Measurements from ENCODE around the gene CAPN7.

The CAPN7 gene

DNA sequence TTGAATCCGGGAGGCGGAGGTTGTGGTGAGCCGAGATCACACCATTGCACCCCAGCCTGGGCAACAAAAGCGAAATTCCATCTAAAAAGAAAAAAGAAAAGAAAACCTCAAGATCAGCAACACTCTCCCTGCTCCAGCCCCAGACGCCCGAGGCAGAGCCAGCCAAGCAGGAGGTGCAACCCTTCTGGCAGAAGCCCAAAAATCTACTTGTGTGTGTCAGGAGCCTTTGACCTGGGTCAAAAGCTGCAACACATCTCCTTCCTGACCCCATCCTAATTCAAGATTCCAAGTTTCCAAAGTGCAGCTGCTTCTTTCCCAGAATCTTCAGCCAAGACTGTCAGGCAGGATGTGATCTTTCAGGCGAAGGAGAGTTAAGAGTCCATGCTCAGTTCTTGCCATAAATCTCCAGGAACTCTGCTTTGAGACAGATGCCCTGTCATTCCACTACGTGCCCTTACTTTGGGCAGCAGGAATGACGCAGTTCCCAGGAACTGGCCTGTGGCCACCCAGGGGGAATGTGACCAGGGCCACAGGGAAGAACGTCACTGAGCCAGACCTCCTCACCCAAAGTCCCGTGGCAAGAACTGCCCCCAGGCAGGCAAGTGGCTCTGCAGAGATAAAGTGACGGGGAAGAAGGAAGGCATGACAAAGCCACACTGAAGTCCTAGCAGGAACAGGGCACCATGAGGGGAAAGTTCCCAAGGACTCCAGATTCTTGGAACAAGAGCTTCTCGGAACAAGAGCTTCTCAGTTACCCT is 86.9 kb downstream of the CAPN7 start:
- Histone ChIP-seq H2AK5ac (ENCODE audit: low read length, severe bottlenecking) (no peak overlapping the region), H2BK120ac (ENCODE audit: low read depth, low read length) (no peak overlapping the region), H2AFZ (ENCODE audit: low read depth, low read length) (no peak overlapping the region), H3K14ac (ENCODE audit: low read length in 2 of 2) (peak overlapping the region in 1 of 2 experiments; percentile 31), H3K36me3 (ENCODE audit: control insufficient read depth in 1 of 2, insufficient read depth in 2 of 2, low read depth in 1 of 2, low read length in 2 of 2) (peaks cover 0 to 45% of the 10 kb centered on the region in 2 experiments), H3K4me3 (ENCODE audit: insufficient read depth in 1 of 2, low read depth in 1 of 2, low read length in 2 of 2) (no peak overlapping the region), H2BK5ac (ENCODE audit: low read depth, low read length, poor library complexity, severe bottlenecking) (no peak overlapping the region), H3K18ac (ENCODE audit: low read depth in 1 of 2, low read length in 2 of 2) (no peak overlapping the region), H4K91ac (ENCODE audit: low read length) (no peak overlapping the region), H3K4me2 (ENCODE audit: low read length, poor library complexity, severe bottlenecking) (no peak overlapping the region), H3K4ac (ENCODE audit: low read depth in 1 of 2, low read length in 2 of 2) (no peak overlapping the region), H3K23ac (ENCODE audit: low read length in 2 of 2) (no peak overlapping the region), H2BK12ac (ENCODE audit: low read length in 2 of 2) (no peak overlapping the region), H3K4me1 (ENCODE audit: control insufficient read depth, insufficient read depth, low read depth, low read length) (peaks cover 13% of the 10 kb centered on the region), H4K8ac (ENCODE audit: low read length) (no peak overlapping the region), H3K9ac (ENCODE audit: low read length) (peak overlapping the region; percentile 26), H3K9me3 (ENCODE audit: control insufficient read depth, low read length) (no peaks in the 10 kb centered on the region), H3K27me3 (ENCODE audit: control insufficient read depth in 1 of 2, insufficient read depth in 1 of 2, low read length in 2 of 2) (no peaks in the 10 kb centered on the region), H3K79me1 (replicated peaks; ENCODE audit: low read length, poor library complexity, severe bottlenecking) (peaks cover 2% of the 10 kb centered on the region), H3K27ac (ENCODE audit: low read length, poor library complexity, severe bottlenecking) (no peak overlapping the region), H2BK15ac (ENCODE audit: low read depth, poor library complexity, severe bottlenecking) (no peak overlapping the region)
- WGBS = 48% methylated on average over 13 of the region's 13 CpGs
- peak; percentile 91 for DNase-seq

DNA sequence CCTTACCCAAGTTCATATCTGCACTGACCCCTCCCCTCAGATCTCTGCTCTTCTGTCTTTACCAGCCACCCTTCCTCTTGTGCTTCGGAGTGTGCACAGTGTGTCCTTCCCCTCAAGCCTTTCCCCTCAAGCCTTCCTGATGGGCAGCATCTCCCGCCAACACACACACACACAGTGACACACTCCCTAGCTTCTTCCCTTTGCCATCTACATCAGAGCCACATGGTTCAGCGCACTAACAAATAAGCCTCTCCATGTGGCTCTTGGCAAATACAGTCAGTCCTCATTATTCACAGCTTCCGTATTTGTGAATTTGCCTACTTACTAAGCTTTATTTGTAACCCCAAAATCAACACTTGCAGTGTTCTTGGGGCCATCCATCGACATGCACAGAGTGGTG is 88.9 kb downstream of the CAPN7 start:
- peak overlapping the region; percentile 73 for H3K9ac ChIP-seq (ENCODE audit: low read length)
- WGBS = 98% methylated on average over 5 of the region's 5 CpGs

DNA sequence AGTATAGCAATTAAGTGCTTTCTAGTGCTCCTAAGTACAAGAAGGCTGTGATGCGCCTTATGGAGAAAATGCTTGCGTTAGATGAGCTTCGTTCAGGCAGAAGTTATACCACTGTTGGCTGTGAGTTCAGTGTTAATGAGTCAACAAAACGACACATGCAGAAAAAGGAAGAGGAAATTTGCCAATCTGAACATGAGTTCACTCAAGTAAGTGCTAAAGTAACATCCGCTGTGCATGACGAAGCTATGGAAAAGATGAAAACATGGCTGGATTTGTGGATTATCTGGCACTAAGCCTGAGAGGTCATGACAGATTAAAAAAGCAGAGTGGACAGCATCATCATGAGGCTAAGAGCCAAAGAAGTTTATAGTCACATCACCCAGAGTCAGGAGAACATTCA is 89.5 kb downstream of the CAPN7 start:
- Histone ChIP-seq H3K79me1 (replicated peaks; ENCODE audit: low read length, poor library complexity, severe bottlenecking) (peaks cover 2% of the 10 kb centered on the region), H4K8ac (ENCODE audit: low read length) (no peak overlapping the region), H2AFZ (ENCODE audit: low read depth, low read length) (no peak overlapping the region), H3K14ac (ENCODE audit: low read length in 2 of 2) (no peak overlapping the region), H2BK120ac (ENCODE audit: low read depth, low read length) (no peak overlapping the region), H3K9me3 (ENCODE audit: control insufficient read depth, low read length) (no peaks in the 10 kb centered on the region), H2AK5ac (ENCODE audit: low read length, severe bottlenecking) (no peak overlapping the region), H3K4me2 (ENCODE audit: low read length, poor library complexity, severe bottlenecking) (no peak overlapping the region), H3K4ac (ENCODE audit: low read depth in 1 of 2, low read length in 2 of 2) (no peak overlapping the region), H2BK15ac (ENCODE audit: low read depth, poor library complexity, severe bottlenecking) (no peak overlapping the region), H3K18ac (ENCODE audit: low read depth in 1 of 2, low read length in 2 of 2) (no peak overlapping the region), H3K4me1 (ENCODE audit: control insufficient read depth, insufficient read depth, low read depth, low read length) (peaks cover 13% of the 10 kb centered on the region), H4K91ac (ENCODE audit: low read length) (no peak overlapping the region), H3K9ac (ENCODE audit: low read length) (peak overlapping the region; percentile 73), H2BK12ac (ENCODE audit: low read length in 2 of 2) (no peak overlapping the region), H3K27me3 (ENCODE audit: control insufficient read depth in 1 of 2, insufficient read depth in 1 of 2, low read length in 2 of 2) (no peaks in the 10 kb centered on the region), H3K36me3 (ENCODE audit: control insufficient read depth in 1 of 2, insufficient read depth in 2 of 2, low read depth in 1 of 2, low read length in 2 of 2) (peaks cover 0 to 40% of the 10 kb centered on the region in 2 experiments), H3K4me3 (ENCODE audit: insufficient read depth in 1 of 2, low read depth in 1 of 2, low read length in 2 of 2) (no peak overlapping the region), H3K27ac (ENCODE audit: low read length, poor library complexity, severe bottlenecking) (no peak overlapping the region), H3K23ac (ENCODE audit: low read length in 2 of 2) (no peak overlapping the region), H2BK5ac (ENCODE audit: low read depth, low read length, poor library complexity, severe bottlenecking) (no peak overlapping the region)
- 92% methylated on average over 6 of the region's 6 CpGs for WGBS
- DNase-seq = peak; percentile 40

More for the DNA sequence above, 88.9 kb downstream of the CAPN7 start:
- H2BK5ac ChIP-seq (ENCODE audit: low read depth, low read length, poor library complexity, severe bottlenecking) = no peak overlapping the region
- no peak overlapping the region for H2BK12ac ChIP-seq (ENCODE audit: low read length in 2 of 2)
- no peak overlapping the region for H3K4ac ChIP-seq (ENCODE audit: low read depth in 1 of 2, low read length in 2 of 2)
- no peak overlapping the region for H3K4me3 ChIP-seq (ENCODE audit: insufficient read depth in 1 of 2, low read depth in 1 of 2, low read length in 2 of 2)
- peaks cover 2% of the 10 kb centered on the region for H3K79me1 ChIP-seq (replicated peaks; ENCODE audit: low read length, poor library complexity, severe bottlenecking)
- no peak overlapping the region for H3K18ac ChIP-seq (ENCODE audit: low read depth in 1 of 2, low read length in 2 of 2)
- DNase-seq = no peak
- H3K23ac ChIP-seq (ENCODE audit: low read length in 2 of 2) = no peak overlapping the region
- no peaks in the 10 kb centered on the region for H3K27me3 ChIP-seq (ENCODE audit: control insufficient read depth in 1 of 2, insufficient read depth in 1 of 2, low read length in 2 of 2)
- H3K14ac ChIP-seq (ENCODE audit: low read length in 2 of 2) = no peak overlapping the region
- no peak overlapping the region for H2AFZ ChIP-seq (ENCODE audit: low read depth, low read length)
- no peak overlapping the region for H2BK15ac ChIP-seq (ENCODE audit: low read depth, poor library complexity, severe bottlenecking)
- no peak overlapping the region for H3K4me2 ChIP-seq (ENCODE audit: low read length, poor library complexity, severe bottlenecking)
- no peak overlapping the region for H3K27ac ChIP-seq (ENCODE audit: low read length, poor library complexity, severe bottlenecking)
- H4K8ac ChIP-seq (ENCODE audit: low read length) = no peak overlapping the region
- peak overlapping the region; percentile 11 for H2AK5ac ChIP-seq (ENCODE audit: low read length, severe bottlenecking)
- no peaks in the 10 kb centered on the region for H3K9me3 ChIP-seq (ENCODE audit: control insufficient read depth, low read length)
- no peak overlapping the region for H4K91ac ChIP-seq (ENCODE audit: low read length)
- H3K4me1 ChIP-seq (ENCODE audit: control insufficient read depth, insufficient read depth, low read depth, low read length) = peaks cover 13% of the 10 kb centered on the region
- H3K36me3 ChIP-seq (ENCODE audit: control insufficient read depth in 1 of 2, insufficient read depth in 2 of 2, low read depth in 1 of 2, low read length in 2 of 2) = peaks cover 0 to 40% of the 10 kb centered on the region in 2 experiments
- H2BK120ac ChIP-seq (ENCODE audit: low read depth, low read length) = no peak overlapping the region

DNA sequence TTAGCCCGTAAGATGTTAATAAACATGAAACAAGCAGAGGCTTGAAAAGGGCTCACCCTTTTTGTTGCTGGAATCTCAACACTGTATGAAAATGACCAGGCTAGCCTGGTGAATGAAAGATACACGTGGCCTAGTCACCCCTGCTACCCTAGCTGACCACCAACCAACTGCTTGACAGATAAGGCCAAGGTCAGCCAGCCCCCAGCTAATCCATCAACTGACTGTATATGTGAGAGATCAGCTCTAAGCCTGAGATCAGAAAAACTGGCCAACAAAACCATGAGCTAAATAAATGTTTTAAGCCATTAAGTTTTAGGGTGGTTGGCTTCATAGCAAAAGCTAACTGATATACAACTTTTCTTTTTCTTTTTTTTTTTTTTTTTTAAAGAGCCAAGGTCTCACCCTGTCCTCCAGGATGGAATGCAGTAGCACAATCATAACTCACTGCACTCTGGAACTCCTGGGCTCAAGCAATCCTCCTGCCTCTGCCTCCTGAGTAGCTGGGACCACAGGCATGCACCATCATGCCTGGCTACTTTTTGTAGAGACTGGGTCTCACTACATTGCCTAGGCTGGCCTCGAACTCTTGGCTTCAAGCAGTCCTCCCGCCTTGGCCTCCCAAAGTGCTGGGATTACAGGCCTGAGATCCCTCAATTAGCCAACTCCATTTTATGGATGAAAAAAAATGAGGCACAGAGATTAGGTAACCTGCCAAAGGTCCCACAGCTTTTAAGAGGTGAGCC is 91.7 kb downstream of the CAPN7 start:
- no peaks in the 10 kb centered on the region for H3K27me3 ChIP-seq (ENCODE audit: control insufficient read depth in 1 of 2, insufficient read depth in 1 of 2, low read length in 2 of 2)
- H2BK12ac ChIP-seq (ENCODE audit: low read length in 2 of 2) = no peak overlapping the region
- no peak overlapping the region for H3K27ac ChIP-seq (ENCODE audit: low read length, poor library complexity, severe bottlenecking)
- no peak overlapping the region for H4K8ac ChIP-seq (ENCODE audit: low read length)
- no peak for DNase-seq
- H2BK5ac ChIP-seq (ENCODE audit: low read depth, low read length, poor library complexity, severe bottlenecking) = no peak overlapping the region
- H3K4me3 ChIP-seq (ENCODE audit: insufficient read depth in 1 of 2, low read depth in 1 of 2, low read length in 2 of 2) = no peak overlapping the region
- H4K91ac ChIP-seq (ENCODE audit: low read length) = no peak overlapping the region
- H3K9ac ChIP-seq (ENCODE audit: low read length) = no peak overlapping the region
- peaks cover 0 to 49% of the 10 kb centered on the region in 2 experiments for H3K36me3 ChIP-seq (ENCODE audit: control insufficient read depth in 1 of 2, insufficient read depth in 2 of 2, low read depth in 1 of 2, low read length in 2 of 2)
- no peaks in the 10 kb centered on the region for H3K9me3 ChIP-seq (ENCODE audit: control insufficient read depth, low read length)
- no peak overlapping the region for H2BK15ac ChIP-seq (ENCODE audit: low read depth, poor library complexity, severe bottlenecking)
- no peak overlapping the region for H2BK120ac ChIP-seq (ENCODE audit: low read depth, low read length)
- no peak overlapping the region for H3K4me2 ChIP-seq (ENCODE audit: low read length, poor library complexity, severe bottlenecking)
- H3K18ac ChIP-seq (ENCODE audit: low read depth in 1 of 2, low read length in 2 of 2) = peak overlapping the region in 1 of 2 experiments; percentile 14
- WGBS = 79% methylated on average over 4 of the region's 4 CpGs
- no peak overlapping the region for H3K23ac ChIP-seq (ENCODE audit: low read length in 2 of 2)
- H3K79me1 ChIP-seq (replicated peaks; ENCODE audit: low read length, poor library complexity, severe bottlenecking) = no peaks in the 10 kb centered on the region
- no peak overlapping the region for H2AFZ ChIP-seq (ENCODE audit: low read depth, low read length)
- H2AK5ac ChIP-seq (ENCODE audit: low read length, severe bottlenecking) = no peak overlapping the region
- peaks cover 15% of the 10 kb centered on the region for H3K4me1 ChIP-seq (ENCODE audit: control insufficient read depth, insufficient read depth, low read depth, low read length)
- H3K4ac ChIP-seq (ENCODE audit: low read depth in 1 of 2, low read length in 2 of 2) = no peak overlapping the region
- H3K14ac ChIP-seq (ENCODE audit: low read length in 2 of 2) = no peak overlapping the region
